GM21360 (cell line): ENCODE measurements around the gene KLC1.
"Not testable (repeated sequence)": the region's sequence is repeated elsewhere in the genome, so short reads cannot be mapped to it uniquely, and the experiment has no call there.

Experiments used
- ATAC-seq: cut with Tn5 transposase; IDR thresholded peaks from one replicate; pipeline ENCODE4 v1.9.1; 2021; ENCODE audit warnings: mild to moderate bottlenecking, moderate library complexity; ENCODE audit not compliant: unreplicated experiment

The KLC1 gene

DNA sequence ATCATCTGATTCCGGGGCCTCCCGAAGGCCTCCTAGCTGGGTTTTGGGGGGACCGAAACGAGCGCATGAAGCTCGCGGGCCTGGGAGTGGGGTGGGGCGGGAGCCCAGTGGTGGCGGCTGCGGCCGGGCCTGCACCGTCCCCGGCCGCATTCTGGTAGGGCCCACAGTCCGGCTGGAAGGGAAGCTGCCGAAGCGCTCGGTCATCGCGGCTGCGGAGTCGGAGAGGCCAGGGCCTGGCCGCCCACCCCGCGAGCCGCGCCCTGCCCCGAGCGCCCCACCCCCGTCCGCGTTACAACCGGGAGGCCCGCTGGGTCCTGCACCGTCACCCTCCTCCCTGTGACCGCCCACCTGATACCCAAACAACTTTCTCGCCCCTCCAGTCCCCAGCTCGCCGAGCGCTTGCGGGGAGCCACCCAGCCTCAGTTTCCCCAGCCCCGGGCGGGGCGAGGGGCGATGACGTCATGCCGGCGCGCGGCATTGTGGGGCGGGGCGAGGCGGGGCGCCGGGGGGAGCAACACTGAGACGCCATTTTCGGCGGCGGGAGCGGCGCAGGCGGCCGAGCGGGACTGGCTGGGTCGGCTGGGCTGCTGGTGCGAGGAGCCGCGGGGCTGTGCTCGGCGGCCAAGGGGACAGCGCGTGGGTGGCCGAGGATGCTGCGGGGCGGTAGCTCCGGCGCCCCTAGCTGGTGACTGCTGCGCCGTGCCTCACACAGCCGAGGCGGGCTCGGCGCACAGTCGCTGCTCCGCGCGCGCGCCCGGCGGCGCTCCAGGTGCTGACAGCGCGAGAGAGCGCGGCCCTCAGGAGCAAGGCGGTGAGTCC, at the start of gene KLC1:
TSS of gene KLC1 (plus strand) at position 528 of the 819 bp plus-strand sequence. CDS start 25,354 bp downstream, outside the sequence.
- ATAC-seq: peak; percentile 56

DNA sequence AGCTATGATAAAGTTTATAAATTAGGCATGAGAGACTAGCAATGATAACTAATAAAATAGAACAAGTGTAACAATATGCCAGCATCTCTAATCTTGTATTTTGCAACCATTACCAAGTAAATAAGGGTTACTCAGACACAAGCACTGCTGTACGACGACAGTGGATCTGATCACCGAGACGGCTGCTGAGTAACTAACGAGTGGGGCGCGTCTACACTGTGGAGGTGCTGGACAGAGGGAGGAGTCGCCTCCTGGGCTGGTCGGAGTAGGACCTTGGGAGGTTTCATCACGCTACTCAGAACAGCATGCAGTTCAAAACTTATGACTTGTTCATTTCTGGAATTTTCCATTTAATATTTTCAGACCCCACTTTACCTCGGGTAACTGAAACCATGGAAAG, 47.8 kb upstream of the KLC1 start:
- ATAC-seq: no peak

GRCh38 chr14:103581954-103582703, 46.9 kb upstream of the KLC1 start:
- no peak for ATAC-seq

DNA sequence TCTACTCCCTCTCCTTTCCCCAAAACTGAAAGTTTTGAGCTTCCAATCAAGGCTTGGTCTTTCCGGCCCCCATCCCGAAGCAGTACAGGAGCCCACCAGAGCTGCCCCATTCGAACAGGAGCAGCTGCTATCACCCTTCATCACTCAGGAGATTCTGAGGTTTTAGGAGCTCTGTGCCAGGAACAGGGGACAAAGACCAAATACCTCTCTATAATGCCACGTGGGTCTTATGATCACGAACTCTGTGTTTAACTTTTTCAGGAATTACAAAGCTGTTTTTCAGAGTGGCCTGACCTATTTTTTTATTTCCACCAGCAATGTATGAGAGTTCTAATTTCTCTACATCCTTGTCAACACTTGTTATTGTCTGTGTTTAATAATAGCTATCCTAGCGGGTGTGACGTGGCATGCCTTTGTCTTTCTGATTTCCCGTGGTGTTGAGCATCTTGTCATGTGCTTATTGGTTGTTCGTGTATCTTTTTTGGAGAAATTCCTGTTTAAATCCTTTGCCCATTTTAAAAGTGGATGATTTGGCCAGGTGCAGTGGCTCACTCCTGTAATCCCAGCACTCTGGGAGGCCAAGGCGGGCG, 44.6 kb upstream of the KLC1 start:
- ATAC-seq: no peak

DNA sequence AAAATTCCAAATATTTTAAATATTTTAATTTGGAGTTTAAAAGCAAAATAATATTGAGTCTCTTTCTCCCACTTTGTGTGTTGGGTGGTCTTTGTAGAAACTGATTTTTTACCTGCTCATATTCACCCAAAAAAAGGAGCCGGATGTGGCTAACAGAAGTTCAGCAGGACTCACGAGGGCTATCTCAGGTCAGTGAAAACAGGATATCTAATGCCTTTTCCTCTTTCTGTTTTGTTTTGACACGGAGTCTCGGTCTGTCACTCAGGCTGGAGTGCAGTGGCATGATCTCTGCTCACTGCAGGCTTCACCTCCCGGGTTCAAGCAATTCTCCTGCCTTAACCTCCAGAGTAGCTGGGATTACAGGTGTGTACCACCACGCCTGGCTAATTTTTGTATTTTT, 35.4 kb upstream of the KLC1 start:
- peak; percentile 90 for ATAC-seq

DNA sequence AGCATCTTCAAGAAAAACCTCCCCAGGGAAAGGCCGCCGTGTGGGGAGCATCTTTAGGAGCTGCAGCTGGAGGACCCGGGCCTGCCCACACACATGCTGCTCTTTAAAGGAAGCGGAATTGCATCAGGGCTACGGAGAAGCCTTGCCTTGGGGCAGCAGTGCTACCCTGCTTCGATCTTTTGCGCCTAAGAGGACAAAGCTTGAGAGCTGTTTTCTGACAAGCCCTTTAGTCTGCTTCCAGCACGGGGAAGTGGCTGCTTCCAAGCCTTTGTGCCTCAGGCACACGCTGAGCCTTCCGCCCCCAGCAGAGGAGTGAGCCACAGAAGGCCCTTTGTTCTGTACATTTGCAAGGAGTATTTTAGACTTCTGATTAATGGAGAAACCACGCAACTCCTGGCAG, 34.7 kb upstream of the KLC1 start:
- ATAC-seq: no peak

DNA sequence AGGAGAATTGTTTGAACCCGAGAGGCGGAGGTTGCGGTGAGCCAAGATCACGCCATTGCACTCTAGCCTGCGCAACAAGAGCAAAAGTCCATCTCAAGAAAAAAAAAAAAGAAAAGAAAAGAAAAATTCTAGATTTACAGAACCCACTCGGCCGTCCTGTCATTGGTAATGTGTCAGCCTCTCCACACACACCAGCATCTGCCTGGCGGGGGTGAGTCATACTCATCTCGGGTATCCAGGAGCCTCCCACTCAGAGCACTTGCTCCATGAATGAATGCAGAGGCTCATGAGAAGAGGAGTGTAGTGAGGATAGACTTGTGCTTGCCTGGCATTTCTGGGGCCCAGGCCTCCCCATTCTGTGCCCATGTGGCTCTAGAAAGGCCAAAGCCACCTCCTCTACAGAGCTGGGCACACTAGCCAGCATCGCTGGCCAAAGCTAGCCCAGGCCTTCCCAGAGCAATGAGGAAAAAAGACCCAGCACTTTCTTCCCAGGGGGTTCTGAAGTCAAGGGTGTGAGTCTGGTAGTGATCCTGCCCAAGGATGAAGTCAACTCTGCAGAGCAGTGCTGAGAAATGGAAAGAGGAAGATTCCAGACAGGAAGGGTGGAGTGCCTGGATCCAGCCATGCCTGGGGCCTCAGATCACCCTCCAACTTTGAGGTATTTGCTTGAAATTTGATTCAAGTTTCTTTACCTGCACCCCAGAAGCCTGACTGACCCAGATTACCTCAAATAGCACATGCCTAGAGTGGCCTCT, 31.2 kb upstream of the KLC1 start:
- no peak for ATAC-seq

- ATAC-seq: no peak
Measured at GRCh38 chr14:103600503-103600902, 28.5 kb upstream of the KLC1 start.

DNA sequence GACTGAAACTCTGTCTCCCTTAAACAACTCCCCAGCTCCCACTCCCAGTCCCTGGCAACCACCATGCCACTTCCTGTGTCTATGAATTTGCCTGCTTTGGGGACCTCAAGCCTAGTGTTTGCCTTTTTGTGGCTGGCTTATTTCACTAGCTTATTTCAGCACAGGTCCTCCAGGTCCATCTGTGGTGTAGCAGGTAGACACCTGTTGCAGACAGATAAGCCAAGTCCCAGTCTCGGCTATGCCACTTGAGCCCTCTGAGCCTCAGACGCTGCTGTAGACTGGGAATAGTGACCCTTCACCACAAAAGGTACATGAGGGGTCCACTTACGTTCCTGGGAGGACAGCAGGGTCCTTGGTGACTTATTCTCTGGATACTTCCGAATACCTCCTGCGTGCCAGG, 24.4 kb upstream of the KLC1 start:
- ATAC-seq: no peak

GRCh38 chr14:103606963-103607668, 21.9 kb upstream of the KLC1 start:
- ATAC-seq: peak; percentile 69

- ATAC-seq: no peak
Measured at GRCh38 chr14:103607822-103608221, 21.2 kb upstream of the KLC1 start.

DNA sequence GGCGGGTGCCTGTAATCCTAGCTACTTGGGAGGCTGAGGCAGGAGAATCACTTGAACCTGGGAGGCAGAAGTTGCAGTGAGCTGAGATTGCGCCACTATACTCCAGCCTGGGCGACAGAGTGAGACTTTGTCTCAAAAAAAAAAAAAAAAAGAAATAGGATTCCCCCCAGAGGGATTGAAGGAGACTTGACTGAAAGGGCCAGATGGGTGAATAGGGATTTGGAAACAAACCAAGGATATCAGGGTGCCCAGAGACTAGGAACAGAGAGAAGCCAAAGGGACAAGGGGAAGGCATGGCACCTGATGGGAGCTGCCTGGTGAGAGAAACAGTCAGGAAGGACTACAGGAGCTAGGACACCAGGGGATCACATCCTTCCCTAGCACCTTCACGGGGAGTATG, 19.9 kb upstream of the KLC1 start:
- ATAC-seq: not testable (repeated sequence)

- ATAC-seq: no peak
Measured at GRCh38 chr14:103611215-103611614, 17.8 kb upstream of the KLC1 start.

GRCh38 chr14:103613517-103613916, 15.5 kb upstream of the KLC1 start:
- no peak for ATAC-seq

DNA sequence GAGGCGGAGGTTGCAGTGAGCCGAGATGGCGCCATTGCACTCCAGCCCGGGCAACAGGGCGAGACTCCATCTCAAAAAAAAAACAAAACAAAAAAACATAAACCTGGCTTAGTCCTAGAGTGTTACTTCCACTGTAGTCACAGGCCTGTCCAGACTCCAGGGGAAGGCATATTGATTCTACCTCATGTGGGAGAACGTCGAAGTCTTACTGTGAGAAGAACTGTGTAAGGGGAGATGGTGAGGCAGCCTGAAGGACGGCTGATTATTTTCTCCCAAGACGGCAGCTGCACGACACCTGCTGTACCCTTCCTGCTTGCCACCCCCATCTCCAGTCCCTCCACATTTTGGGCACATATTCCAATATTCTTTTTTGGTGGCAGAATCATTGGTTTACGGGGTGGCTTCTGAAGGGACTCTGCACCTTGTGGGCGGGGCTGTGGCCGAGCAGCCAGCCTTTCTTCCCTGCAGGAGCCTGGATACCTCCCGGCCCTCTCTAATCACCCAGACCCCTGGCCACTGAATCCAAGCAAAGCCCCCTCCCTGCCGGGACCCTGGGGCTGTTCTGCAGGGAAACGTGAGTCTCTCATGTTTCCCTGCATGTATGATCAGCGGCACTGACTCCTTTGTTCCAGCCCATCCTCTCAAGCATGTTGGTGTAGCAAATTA, 12.2 kb upstream of the KLC1 start:
- no peak for ATAC-seq

- no peak for ATAC-seq
Measured at GRCh38 chr14:103619057-103619456, 10.0 kb upstream of the KLC1 start.

GRCh38 chr14:103621860-103622259, 7.2 kb upstream of the KLC1 start:
- no peak for ATAC-seq

DNA sequence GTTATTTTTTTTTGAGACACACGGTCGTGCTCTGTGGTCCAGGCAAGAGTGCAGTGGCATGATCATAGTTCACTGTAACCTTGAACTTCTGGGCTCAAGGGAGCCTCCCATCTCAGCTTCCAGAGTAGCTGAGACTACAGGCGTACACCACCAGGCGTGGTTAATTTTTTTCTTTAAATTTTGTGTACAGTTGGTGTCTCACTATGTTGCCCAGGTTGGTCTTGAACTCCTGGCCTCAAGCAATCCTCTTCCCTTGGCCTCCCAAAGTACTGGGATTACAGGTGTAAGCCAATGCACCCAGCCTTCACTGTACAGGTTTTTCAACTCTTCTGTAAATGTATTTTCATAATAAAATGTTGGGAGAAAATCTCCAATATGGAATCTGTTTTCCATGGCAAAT, 5.7 kb upstream of the KLC1 start:
- no peak for ATAC-seq

DNA sequence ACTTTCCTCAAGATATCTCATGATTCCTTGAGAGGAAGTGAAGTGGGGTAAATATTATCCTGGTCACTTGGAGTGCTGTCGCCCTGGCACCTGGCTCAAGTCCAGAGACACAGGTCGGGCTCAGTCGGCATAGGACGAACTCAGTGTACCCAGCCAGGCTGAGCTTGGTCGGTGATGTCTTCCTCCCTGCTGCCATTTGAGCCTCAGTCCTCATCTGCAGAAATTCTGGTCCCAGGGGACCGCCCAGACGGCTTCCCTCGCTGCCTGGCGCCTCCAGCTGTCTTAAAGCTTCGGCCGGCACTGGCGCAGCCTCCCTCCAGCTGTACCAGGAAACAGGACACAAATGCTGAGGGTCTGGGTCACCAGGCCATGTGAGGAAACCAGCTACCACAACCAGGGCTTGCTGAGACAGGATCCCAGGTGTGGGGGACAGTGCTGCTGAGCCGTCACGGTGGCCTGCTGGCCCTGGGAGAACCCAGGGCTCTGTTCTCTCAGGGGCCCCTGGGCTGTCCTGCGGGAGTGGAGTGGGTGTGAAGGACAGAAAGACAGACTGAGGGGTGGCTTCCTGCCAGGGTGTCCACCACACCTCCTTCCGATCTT, 5.0 kb upstream of the KLC1 start:
- ATAC-seq: no peak

- no peak for ATAC-seq
Measured at GRCh38 chr14:103624860-103625259, 4.2 kb upstream of the KLC1 start.
